Femur (tissue), 1 donor: Measurements from ENCODE around the gene CLTC.
"Not testable (repeated sequence)": the region's sequence is repeated elsewhere in the genome, so short reads cannot be mapped to it uniquely, and the experiment has no call there.

Source experiments
- DNase-seq: peaks from one replicate; pipeline ENCODE4 v3.0.0-alpha.2; 2017

The CLTC gene

DNA sequence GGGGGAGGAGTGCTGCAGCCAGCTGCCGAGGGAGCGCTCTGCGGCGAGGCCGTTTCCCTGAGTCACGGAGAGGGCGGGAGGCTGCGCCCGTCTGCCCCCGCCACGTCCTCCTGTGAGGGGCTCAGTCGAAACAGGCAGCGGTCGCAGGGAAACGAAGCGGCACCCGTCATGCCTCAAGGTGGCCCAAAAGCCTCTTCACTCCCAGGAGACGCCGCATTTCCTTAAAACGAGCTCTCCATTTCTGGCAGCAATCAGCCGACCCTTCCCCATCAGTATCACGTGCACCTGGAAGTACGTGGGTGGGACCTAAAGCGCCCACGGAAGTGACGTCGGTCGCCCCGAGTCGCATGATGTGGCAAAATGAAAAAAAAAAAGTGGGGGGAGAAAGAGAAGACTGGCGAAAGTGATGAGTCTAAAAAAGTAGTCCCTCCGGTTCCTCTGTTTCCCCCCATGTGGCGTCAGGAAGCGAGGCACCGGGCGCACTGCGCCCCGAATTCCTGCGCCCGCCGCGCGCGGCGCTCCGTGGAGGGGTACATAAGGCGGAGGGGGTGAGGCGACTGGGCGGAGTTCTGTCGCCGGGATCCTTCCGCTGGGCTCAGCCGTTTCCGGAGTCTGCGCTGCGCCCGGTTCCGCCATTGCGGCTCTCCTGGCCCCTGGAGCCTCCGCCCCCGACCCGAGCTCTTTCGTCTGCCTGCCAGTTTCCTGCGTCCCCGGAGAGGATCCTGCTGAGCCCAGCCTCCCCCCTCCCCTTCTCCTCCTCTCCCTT, at the start of gene CLTC:
Gene CLTC (plus strand): TSS at position 598 of the 766 bp plus-strand sequence. CDS start 237 bp downstream, outside the sequence.
- peak; percentile 96 for DNase-seq

DNA sequence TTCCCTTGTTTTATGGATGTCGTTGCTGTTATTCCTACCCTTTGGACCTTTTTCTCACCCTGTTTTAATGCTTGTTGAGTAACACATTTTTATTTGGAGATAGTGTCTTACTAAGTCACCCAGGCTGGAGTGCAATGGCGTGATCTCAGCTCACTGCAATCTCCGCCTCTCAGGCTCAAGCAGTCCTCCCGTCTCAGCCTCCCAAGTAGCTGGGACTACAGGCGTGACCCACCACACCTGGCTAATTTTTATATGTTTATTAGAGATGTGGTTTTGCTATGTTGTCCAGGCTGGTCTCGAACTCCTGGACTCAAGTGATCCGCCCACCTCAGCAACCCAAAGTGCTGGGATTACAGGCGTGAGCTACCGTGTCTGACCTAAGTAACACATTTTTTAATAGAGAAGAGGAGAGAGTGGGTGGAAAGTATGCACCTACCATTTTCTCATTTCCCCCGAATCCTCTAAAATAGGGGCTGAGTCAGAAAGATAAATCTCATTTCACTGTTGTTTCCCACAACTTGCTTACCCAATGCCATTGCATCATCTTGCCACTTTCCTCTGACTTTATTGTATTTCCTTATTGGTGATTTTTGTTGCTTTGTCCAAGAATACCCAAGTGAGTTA, 47.3 kb upstream of the CLTC start:
- DNase-seq: no peak

DNA sequence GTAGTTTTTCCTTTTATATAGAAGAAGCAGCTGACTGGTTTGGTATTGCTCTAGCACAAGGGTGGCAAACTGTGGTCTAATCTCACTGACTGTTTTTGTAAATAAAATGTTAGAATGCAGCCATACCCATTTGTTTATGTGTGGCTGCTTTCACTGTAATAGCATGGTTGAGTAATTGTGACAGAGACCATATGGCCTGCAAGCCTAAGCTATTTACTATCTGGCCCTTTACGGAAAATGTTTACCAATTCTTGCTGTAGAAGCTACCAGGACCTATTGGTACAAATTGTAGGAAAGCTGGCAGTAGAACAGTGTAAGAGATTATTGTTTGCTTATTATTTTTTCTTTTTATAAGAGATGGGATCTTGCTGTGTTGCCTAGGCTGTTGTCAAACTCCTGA, 35.5 kb upstream of the CLTC start:
- DNase-seq: not testable (repeated sequence)

DNA sequence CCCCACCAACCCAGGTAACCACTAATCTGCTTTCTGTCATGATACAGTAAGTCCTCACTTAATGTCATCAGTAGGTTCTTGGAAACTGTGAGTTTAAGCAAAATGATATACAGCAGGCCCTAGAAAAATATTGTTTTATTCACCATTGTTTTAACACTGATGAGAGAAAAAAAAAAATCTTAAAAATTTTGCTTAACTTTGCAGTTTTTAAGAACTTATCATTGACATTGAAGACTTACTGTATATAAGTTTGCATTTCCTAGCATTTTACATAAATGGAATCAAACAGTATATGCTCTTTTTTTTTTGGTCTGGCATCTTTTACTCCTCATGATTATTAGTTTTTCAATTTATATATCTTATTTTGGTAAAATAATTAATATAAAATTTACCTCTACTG, 19.5 kb upstream of the CLTC start:
- DNase-seq: no peak

DNA sequence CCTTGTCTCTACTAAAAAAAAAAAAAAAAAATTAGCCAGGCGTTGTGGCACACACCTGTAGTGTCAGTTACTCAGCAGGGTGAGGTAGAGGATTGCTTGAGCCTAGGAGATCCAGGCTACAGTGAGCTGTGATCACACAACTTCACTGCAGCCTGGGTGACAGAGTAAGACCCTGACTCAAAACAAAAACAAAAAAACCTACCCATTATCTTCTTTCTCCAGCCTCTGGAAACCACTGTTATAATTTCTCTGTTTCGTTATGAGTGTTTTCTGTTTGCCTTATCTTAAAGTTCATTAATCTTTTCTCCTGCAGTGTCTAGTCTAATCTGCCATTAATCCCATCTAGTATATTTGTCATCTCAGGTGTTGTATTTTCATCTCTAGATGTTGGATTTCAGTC, 18.6 kb upstream of the CLTC start:
- no peak for DNase-seq

DNA sequence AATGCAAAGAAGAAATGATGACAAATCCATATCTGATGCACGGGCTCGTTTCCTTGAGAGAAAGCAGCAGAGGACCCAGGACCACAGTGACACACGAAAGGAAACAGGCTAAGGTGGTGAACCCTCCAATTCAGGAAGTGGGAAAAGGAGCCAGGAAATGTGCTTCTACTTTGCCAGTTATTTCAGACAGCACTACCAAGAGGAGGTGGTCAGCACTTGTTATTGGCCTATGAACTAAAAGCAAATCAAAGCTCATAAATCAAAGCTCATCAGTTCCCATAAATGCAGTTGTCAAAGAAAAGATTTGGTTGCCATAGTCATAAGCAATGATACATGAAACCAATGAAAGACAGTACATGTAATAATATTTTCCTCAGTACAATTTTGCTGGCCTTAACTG, 12.6 kb upstream of the CLTC start:
- DNase-seq: no peak

DNA sequence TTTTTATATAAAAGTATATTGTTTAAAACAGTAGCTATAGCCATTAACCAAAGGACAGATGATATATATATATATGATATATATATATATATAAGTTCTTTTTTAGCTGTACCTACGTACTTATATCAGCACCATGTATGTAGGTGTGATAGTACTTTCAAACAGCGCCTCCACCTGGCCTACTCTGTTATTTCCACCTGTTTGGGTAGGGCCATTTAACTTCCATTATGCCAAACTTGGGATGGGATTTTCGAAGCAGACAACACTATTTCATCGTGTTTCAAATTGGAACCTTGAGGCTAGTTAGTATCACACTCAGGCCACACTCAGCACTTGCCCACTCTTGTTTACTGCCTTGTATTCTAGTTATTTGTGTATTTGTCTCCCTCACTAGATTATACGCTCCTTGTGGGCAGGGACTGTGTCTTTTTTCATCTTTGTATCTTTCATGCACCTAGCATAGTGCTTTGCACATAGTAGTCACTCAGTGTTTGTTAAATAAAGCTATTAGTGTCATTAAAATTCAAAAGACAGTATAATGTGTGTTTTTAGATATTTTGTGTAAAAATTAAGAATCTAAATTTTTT, 11.8 kb upstream of the CLTC start:
- DNase-seq: no peak

DNA sequence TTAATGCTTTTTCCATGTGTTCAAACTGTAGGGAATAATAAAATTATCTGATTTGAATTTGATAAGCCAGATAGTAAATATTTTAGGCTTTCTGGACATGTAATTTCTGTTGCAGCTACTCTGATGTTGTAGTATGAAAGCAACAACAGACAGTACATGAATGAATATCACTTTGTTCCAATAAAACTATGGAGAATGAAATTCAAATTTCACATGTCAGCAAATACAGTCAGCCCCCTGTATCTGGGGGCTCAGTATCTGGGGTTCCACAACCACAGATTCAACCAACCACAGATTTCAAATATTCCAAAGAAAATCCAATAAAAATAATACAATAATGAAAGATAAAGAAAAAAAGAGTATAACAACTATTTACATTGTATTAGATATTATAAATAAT, 8.2 kb upstream of the CLTC start:
- no peak for DNase-seq

DNA sequence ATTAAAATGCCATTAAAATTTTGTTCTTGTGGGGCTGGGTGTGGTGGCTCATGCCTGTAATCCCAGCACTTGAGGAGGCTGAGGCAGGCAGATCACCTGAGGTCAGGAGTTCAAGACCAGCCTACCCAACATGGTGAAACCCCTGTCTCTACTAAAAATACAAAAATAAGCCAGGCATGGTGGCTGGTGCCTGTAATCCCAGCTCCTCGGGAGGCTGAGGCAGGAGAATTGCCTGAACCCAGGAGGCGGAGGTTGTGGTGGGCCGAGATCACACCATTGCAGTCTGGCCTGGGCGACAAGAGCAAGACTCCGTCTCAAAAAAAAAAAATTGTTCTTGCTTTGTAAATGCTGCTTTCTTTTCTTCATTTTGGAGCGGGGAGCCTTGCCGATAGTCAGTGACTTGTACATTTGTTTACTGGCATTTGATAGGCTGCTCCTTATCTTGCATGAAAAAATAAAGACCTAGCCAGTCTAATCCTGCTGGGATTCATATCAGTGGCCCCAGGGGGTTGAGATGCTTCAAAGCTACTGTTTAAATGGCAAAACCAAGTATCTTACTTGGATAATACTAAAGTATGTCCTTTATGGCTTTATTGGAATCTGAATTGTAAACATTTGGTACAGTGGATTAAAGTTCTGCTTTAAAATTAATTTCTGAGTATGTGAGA, 3.3 kb upstream of the CLTC start:
- DNase-seq: no peak

DNA sequence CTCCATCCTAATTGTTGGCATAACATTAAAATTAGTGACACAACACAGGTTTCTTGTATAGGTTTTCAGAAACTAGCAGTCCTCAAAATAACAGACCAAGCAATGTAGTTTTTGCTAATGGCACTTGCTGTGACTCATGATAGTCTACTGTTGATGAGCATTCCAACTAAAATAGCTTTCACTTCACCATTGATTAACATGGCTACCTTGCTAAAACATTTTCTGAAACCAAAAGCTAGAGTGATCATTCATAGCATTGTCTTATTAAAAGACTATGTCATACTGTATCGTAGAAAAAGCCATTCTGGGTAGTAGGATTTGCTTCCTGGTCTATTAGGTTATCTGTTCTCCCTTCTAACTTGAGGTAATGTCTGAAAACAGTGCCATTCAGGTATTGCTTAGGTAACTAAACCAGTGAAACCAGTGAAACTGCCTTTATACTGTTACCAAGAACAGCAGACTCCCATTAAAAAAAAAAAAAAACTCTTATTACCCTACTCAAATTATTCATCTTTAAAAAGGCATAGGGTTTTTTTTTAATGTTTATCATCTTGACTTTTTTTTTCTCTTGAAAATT, 2.5 kb upstream of the CLTC start:
- no peak for DNase-seq

DNA sequence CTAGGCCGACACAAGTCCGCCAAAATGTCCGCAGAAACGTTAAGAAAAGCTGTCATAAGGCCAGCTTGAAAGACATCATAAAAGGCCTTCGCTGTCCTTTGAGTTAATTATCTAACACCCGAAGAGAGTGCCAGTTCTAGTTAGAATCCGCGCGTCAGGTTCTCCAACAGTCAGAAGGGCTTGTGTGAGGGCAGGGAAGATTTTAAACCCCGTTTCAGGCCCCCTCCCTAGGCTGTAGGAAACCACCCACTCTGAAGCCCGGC, 729 bp upstream of the CLTC start:
- no peak for DNase-seq

DNA sequence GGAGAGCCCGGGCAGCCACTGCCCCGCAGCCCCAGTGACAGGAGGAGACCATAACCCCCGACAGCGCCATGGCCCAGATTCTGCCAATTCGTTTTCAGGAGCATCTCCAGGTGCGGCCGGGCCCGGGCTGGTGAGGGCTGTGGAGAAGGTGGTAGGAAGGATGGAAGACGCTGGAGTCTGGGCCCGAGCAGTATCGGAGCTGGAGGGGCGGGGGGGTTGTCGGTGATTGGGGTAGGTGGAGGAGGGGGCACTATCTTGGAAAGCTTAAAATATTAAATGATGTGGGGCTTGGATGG, 317 bp downstream of the CLTC start:
- no peak for DNase-seq

DNA sequence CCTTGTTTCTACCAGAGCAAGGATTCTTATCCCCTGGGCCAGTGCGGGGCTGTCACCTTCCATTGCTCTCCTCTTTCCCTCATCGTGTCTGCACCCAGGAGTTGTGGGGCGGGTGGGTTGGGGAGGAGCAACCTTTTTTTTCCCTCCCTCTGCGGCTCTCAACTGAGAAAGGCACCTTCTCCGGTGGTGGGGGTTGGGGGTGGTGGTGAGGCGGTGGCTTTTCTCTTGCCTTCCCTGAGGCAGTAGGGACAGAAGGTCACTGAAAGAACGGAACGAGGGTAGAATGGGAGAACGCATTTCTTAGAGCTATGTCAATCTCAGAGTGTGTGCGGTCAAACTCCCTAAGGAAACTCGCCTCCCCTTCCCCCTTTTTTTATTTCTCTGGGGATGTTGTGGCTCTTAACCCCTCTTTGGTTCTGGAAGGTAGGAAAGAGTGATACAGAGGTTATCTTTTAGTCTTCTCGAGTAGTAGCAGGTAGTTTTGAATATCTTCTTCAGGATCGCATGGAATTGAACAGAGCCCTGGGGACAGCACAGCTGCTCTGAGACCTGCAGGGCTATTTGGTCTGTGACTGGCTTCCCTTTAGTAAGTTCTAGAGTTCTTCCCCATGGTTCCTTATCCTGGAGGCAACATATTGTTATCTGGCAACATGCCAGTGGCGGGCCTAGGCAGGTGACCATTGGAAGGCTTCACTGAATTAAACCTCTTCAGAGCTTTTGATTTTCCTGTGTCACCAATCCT, 994 bp downstream of the CLTC start:
- peak; percentile 48 for DNase-seq

DNA sequence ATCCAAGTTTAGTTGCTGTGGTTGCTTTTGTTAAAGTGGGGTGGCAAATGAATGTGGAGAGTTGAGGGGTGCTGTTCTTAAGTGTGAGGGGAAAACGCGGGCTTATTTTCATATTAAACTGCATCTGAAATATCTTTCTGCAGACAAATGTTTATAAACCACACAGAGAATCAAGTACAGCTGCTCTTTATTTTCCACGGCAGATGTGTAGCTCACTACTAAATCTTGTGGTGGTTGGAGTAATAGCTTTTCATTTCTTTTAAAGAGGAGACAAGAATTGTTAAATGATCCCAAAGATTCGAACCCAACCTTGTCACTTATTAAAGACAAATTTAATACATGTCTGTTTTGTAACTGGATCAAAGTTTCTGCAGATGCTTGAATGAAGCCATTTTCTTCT, 2.1 kb downstream of the CLTC start:
- DNase-seq: no peak

DNA sequence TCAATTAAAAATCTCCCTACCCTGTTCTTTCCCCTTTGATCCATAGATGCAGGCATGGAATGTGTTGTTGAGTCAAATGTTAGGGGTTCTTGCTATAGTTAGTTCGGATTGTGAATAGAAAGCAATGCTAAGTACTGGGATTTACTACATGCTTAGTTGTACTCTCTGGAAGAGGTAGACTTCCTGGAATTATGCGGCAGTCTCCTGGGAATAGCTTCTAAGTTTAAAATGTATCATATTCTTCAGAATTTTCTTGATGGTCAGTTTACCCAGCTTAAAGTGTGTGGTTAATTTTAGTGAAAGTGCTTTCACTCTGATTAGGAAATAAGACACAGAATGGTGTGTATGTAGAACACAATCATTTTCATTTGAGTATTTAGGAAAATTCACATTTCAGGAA, 3.5 kb downstream of the CLTC start:
- DNase-seq: no peak

DNA sequence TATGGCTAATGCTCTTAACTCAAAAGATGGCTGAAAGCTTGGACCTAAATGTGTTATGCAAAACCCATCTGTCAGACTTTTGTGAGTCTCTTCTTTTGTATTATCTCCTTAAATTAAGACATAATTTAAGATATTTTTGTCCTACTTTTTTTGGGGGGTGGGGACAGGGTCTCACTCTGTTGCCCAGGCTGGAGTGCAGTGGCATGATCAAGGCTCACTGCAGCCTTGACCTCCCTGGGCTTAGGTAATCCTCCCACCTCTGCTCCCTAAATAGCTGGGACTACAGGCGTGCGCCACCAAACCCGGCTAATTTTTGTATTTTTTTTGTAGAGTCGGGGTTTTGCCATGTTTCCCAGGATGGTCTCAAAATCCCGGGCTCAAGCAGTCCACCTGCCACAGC, 7.1 kb downstream of the CLTC start:
- DNase-seq: no peak

DNA sequence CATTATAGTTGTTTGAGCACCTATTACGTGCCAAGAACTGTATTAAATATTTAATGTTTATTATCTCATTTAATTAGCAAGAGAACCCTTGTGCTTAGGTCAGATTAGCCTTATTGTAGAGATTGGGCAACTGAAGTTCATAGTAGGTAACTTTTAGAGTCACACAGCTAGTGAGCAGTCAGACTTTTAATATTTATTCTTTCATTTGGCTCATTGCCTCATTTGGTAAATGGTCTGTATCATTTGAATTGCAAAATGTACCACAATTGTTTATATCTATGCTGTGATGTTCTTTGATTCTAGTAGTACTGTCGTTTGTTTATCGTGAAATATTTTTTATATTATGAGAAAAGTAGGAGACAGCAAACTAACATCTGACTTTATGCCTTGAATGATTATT, 7.6 kb downstream of the CLTC start:
- DNase-seq: no peak

DNA sequence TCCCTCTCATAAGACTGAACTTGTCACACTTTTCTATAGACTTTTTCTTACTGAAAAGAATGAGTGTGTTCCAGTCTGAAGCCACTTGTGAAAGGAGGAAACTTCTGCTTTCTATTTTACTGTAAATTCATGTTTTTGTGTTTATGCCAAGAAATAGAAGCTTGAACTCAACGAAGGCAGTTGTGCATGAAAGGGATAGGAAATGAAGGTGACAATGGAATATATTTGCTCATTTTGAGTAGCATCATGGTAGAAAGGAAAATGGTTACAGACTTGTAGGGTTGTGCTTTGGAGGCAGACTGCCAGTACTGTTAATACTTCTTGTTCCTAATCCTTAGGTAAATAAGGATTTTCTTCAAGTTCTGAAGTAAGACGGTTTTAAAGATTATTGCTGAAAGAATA, 8.1 kb downstream of the CLTC start:
- DNase-seq: no peak

DNA sequence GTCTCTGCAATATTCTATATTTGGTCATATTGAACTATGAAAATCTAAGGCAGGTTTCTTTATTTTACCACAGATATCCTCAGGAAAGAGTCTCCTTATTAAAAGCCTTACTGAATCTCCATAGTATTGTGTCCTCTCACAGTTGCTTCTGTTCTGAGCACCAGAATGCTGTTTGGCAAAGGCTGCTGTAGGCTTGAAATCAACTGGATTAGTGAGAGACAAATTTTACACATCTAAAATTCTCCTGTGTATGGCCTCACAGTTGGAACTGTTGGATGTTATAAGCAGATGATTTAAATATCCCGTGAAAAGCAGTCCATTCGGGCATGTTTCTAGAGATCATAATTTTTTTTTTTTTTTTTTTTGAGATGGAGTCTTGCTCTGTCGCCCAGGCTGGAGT, 9.5 kb downstream of the CLTC start:
- no peak for DNase-seq

DNA sequence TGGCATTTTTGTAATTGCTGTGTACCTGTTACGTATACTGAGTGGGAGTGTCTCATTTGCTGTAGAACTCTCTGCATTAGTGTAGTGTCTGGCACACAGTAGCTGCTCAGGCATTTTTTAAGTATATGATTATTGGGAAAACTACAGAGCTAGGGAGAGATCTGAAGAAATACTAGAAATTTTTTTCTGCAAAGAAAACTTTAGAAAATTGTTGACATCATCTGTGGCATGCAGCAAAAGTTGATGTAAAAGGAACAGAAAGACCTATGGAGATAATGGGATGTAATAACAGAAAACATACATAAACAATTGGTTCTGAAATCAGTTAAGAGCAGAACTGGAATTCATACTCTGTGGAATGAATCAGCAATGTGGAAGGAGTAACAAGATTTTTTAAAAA, 11.6 kb downstream of the CLTC start:
- DNase-seq: no peak

DNA sequence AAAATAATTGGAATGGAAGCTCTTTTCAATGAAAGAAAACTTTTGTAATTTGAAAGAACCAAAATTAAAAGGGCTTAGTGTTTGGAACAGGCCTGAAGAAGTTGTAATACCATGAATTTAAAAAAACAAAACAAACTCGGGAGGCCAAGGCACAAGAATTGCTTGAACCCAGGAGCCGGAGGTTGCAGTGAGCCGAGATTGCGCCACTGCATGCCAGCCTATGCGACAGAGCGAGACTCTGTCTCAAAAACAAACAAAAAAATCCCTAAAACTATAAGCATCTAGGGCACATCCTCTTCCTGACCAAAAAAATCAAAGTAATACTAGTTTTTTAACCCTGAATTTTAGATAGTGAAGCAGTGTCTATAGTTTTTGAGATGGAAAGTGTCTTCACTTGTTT, 12.7 kb downstream of the CLTC start:
- DNase-seq: no peak

DNA sequence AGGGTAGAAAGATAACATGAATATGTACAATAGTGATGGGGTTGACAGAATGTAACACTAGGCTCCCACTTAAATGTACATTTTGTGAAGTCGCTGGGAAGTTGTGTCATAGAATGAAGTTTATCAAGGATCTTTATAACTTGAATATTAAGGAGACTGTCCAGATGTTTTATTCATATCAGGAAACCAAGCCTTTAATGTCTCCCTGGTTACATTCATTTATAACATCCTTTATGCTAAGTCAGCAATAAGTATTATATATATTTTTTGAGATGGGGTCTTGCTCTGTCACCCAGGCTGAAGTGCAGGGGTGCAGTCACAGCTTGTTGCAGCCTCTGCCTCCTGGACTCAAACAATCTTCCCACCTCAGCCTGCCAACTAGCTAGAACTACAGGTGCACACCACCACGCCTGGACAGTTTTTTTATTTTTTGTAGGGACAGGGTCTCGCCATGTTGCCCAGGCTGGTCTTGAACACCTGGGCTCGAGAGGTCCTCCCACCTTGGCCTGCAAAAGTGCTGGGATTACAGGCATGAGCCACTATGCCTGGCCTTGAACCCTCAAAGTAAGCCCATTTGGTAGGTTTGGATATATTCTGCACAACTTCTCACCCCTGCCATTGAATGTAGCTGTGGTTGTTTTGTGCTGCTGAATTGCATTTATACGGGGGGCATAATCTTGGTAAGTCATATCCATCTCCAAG, 14.1 kb downstream of the CLTC start:
- no peak for DNase-seq
